Keratinocyte (primary cell): Measurements from ENCODE around the gene DYRK2. TPM values are rescaled to one million over a fixed set of nuclear protein-coding genes. Genes with fewer than 3 reads are reported as not detected.

ENCODE experiments used
- DNase-seq: peaks from one replicate; pipeline ENCODE4 v3.0.0-alpha.2; 2011; ENCODE audit warnings: low read depth, missing footprints, low spot score
- FAIRE-seq: peaks from 2 replicates; lab custom pipeline; 2011; peaks lifted over from hg19 to GRCh38; lab: Jason Lieb, UNC
- H2AFZ ChIP-seq: 2 replicates; pipeline ENCODE4 v1.6.0; 2012; ENCODE audit warnings: low read length, control low read depth, inconsistent platforms; ENCODE audit not compliant: control insufficient read depth
- H3K27ac ChIP-seq: 2 replicates; pipeline ENCODE4 v1.5.1; 2011; ENCODE audit warnings: low read length; ENCODE audit not compliant: control insufficient read depth, insufficient read depth
- H3K27me3 ChIP-seq: 3 replicates; pipeline ENCODE4 v1.6.0; 2011; ENCODE audit warnings: low read length; ENCODE audit not compliant: control insufficient read depth, insufficient read depth; ENCODE audit errors: extremely low read depth
- H3K36me3 ChIP-seq, 2 experiments: 2 replicates in 1 of 2; 3 replicates in 1 of 2; pipeline ENCODE4 v1.5.1; 2011; ENCODE audit warnings: low read length in 2 of 2, mild to moderate bottlenecking in 1 of 2; ENCODE audit not compliant: control insufficient read depth in 2 of 2, insufficient read depth in 2 of 2; ENCODE audit errors: extremely low read depth in 1 of 2
- H3K4me1 ChIP-seq: 3 replicates; pipeline ENCODE4 v1.5.1; 2011; ENCODE audit warnings: low read length; ENCODE audit not compliant: control insufficient read depth, insufficient read depth; ENCODE audit errors: extremely low read depth
- H3K4me2 ChIP-seq: 3 replicates; pipeline ENCODE4 v1.6.0; 2011; ENCODE audit warnings: low read depth, low read length; ENCODE audit not compliant: control insufficient read depth, insufficient read depth; ENCODE audit errors: extremely low read depth
- H3K4me3 ChIP-seq, 3 experiments: fragments of 200-600 bp in 1 of 3; sonication (generic) in 1 of 3; 2 replicates in 2 of 3; 3 replicates in 1 of 3; pipeline ENCODE4 v1.5.1; 2011 to 2016; ENCODE audit warnings: low read length in 3 of 3, mild to moderate bottlenecking in 3 of 3, control low read depth in 2 of 3, inconsistent platforms in 1 of 3, low read depth in 1 of 3, mixed read lengths in 1 of 3, mixed run types in 1 of 3, moderate library complexity in 1 of 3; ENCODE audit not compliant: control insufficient read depth in 2 of 3, insufficient read depth in 2 of 3; ENCODE audit errors: extremely low read depth in 1 of 3
- H3K79me2 ChIP-seq: 2 replicates; pipeline ENCODE4 v1.6.0; 2012; ENCODE audit warnings: low read length; ENCODE audit not compliant: control insufficient read depth, insufficient read depth
- H3K9ac ChIP-seq: 3 replicates; pipeline ENCODE4 v1.6.0; 2011; ENCODE audit warnings: low read length; ENCODE audit not compliant: control insufficient read depth, insufficient read depth; ENCODE audit errors: extremely low read depth
- H3K9me1 ChIP-seq: 3 replicates; pipeline ENCODE4 v1.6.0; 2011; ENCODE audit warnings: low read length; ENCODE audit not compliant: control insufficient read depth, insufficient read depth; ENCODE audit errors: extremely low read depth
- H3K9me3 ChIP-seq: 2 replicates; pipeline ENCODE4 v1.5.1; 2012; ENCODE audit warnings: low read depth, low read length; ENCODE audit not compliant: control insufficient read depth
- H4K20me1 ChIP-seq: 3 replicates; pipeline ENCODE4 v1.6.0; 2011; ENCODE audit warnings: low read length; ENCODE audit not compliant: control insufficient read depth, insufficient read depth; ENCODE audit errors: extremely low read depth
- EZH2 ChIP-seq: IDR thresholded peaks from one replicate; pipeline ENCODE4 v1.6.1; 2012; ENCODE audit warnings: inconsistent platforms, mild to moderate bottlenecking, low read length, moderate library complexity
- dilution Hi-C: fragments of 300-500 bp; cut with MboI; formaldehyde crosslinking; loops from one replicate; pipeline ENCODE4 v1.7.0; 2020; ENCODE audit warnings: low sequenced_read_pairs; ENCODE audit not compliant: extremely low pct_ligation_motif_present
- polyA plus RNA-seq, 5 experiments: library from polyadenylated mRNA; depleted of rRNA in 3 of 5; stranded (reverse) in 3 of 5; stranded (forward) in 1 of 5; unstranded in 1 of 5; fragments of >200 nt; gene quantifications; 1 replicate in 1 of 5; 2 replicates in 3 of 5; 3 replicates in 1 of 5; pipeline versions ENCODE4 v1.2.1 to v1.2.3, GENCODE V29; 2011 to 2012; ENCODE audit warnings: missing spikeins in 2 of 5, low read depth in 1 of 5, low replicate concordance in 1 of 5
- TF ChIP-seq, protein P1 (sequence below), 3 experiments: IDR thresholded peaks in 1 of 3; conservative IDR thresholded peaks in 1 of 3; optimal IDR thresholded peaks in 1 of 3; 2 replicates in 2 of 3; 3 replicates in 1 of 3; pipeline versions ENCODE3 to v1.5.1; 2011; ENCODE audit warnings: low read length in 3 of 3, mild to moderate bottlenecking in 3 of 3, moderate library complexity in 2 of 3, control low read depth in 1 of 3, inconsistent platforms in 1 of 3; ENCODE audit not compliant: insufficient read depth in 2 of 3; ENCODE audit errors: extremely low read depth in 1 of 3

The DYRK2 gene
- polyA plus RNA-seq, 1 donor (not counting 4 experiments of a cell fraction or from before 2014, with no cell fraction given): 22.7 TPM

DNA sequence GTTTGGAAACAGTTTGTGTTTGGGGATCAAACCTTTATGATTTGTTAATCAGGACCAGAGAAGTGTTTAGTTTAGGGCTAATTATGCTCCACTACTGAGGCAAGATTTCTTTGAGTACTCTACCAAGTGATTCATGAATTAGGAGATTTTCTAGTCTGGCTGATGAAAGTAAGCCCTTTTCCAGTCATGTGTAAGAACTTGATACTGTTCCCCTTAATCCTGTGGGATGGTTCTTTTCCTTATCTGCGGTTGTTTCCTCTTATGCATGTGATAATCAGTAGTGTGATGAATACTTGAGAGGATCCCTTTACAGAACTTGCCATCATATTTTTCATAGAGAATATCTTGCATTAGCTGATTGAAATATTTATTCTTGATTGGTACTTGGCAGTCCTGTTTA, 42.1 kb downstream of the DYRK2 start:
- FAIRE-seq (no peak), DNase-seq (no peak)
- H4K20me1 ChIP-seq: no peaks in the 10 kb centered on the region
- no peaks in the 10 kb centered on the region for H3K9me3 ChIP-seq
- no peaks in the 10 kb centered on the region for H3K36me3 ChIP-seq
- H2AFZ ChIP-seq: no peak overlapping the region
- H3K4me1 ChIP-seq: no peaks in the 10 kb centered on the region
- dilution Hi-C loops: no loop called here
- no peak overlapping the region for H3K4me3 ChIP-seq
- H3K9ac ChIP-seq: no peak overlapping the region
- H3K9me1 ChIP-seq: no peaks in the 10 kb centered on the region
- H3K79me2 ChIP-seq: no peaks in the 10 kb centered on the region
- TF ChIP-seq, protein P1, sequence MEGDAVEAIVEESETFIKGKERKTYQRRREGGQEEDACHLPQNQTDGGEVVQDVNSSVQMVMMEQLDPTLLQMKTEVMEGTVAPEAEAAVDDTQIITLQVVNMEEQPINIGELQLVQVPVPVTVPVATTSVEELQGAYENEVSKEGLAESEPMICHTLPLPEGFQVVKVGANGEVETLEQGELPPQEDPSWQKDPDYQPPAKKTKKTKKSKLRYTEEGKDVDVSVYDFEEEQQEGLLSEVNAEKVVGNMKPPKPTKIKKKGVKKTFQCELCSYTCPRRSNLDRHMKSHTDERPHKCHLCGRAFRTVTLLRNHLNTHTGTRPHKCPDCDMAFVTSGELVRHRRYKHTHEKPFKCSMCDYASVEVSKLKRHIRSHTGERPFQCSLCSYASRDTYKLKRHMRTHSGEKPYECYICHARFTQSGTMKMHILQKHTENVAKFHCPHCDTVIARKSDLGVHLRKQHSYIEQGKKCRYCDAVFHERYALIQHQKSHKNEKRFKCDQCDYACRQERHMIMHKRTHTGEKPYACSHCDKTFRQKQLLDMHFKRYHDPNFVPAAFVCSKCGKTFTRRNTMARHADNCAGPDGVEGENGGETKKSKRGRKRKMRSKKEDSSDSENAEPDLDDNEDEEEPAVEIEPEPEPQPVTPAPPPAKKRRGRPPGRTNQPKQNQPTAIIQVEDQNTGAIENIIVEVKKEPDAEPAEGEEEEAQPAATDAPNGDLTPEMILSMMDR (optimal IDR thresholded peaks at IDR 0.05 in 1 of 3, IDR thresholded peaks at IDR 0.05 in 1 of 3, conservative IDR thresholded peaks at IDR 0.05 in 1 of 3; ENCODE audit: extremely low read depth in 1 of 3, insufficient read depth in 2 of 3, low read length in 3 of 3): no peak
- TF ChIP-seq EZH2: no peak
- no peaks in the 10 kb centered on the region for H3K27me3 ChIP-seq
- no peak overlapping the region for H3K27ac ChIP-seq
- H3K4me2 ChIP-seq: no peak overlapping the region

DNA sequence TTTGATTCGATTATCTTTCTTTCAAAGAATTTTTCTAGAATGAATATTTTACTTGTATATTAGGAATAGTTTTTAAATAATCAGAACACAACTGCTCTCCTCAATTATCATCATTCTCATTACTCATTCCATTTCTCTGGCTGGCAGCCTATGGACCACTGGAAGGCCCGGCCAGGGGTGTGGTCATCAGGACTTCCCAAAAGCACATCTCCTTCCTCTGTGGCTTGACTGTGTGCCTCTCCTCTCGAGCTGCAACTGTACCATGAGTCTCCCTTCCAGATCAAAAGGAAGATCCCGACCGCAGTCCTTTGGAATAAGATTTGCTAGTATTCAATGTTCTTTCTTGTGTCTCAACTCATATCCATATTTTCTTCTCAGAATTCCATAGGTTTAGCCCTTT, 42.7 kb downstream of the DYRK2 start:
- TF ChIP-seq, protein P1 (optimal IDR thresholded peaks at IDR 0.05 in 1 of 3, IDR thresholded peaks at IDR 0.05 in 1 of 3, conservative IDR thresholded peaks at IDR 0.05 in 1 of 3; ENCODE audit: extremely low read depth in 1 of 3, insufficient read depth in 2 of 3, low read length in 3 of 3): no peak
- no peak for TF ChIP-seq EZH2
- H3K79me2 ChIP-seq: no peaks in the 10 kb centered on the region
- no peaks in the 10 kb centered on the region for H3K9me3 ChIP-seq

More for the DNA sequence above, 42.7 kb downstream of the DYRK2 start:
- Histone ChIP-seq H3K9me1 (no peaks in the 10 kb centered on the region), H3K27me3 (no peaks in the 10 kb centered on the region), H3K4me2 (no peak overlapping the region), H3K36me3 (no peaks in the 10 kb centered on the region), H4K20me1 (no peaks in the 10 kb centered on the region), H3K4me1 (no peaks in the 10 kb centered on the region), H3K4me3 (no peak overlapping the region), H3K9ac (no peak overlapping the region), H2AFZ (no peak overlapping the region), H3K27ac (no peak overlapping the region)
- dilution Hi-C loops: no loop called here
- DNase-seq: no peak
- FAIRE-seq: no peak
